Neural progenitor cell (in vitro differentiated cells): ENCODE results near the gene RGS3. TPM values are rescaled to one million over a fixed set of nuclear protein-coding genes. Genes with fewer than 3 reads are reported as not detected.
A peak's percentile ranks its signal among the peaks of the same experiment; 100 is the strongest.

Experiments
- DNase-seq: peaks from one replicate; pipeline ENCODE4 v3.0.0-alpha.2; 2016; ENCODE audit warnings: low spot score
- H2AFZ ChIP-seq: fragments of 200-600 bp; sonication (generic); replicated peaks from 2 replicates; pipeline ENCODE4 v1.6.1; 2016; ENCODE audit warnings: antibody characterized with exemption
- H3F3A ChIP-seq: fragments of 200-600 bp; sonication (generic); 2 replicates; pipeline ENCODE4 v1.6.1; 2016; ENCODE audit warnings: antibody characterized with exemption, low read depth
- H3K27ac ChIP-seq: fragments of 200-600 bp; sonication (generic); 2 replicates; pipeline ENCODE4 v1.5.1; 2016; ENCODE audit warnings: mild to moderate bottlenecking
- H3K27me3 ChIP-seq: fragments of 200-600 bp; sonication (generic); 2 replicates; pipeline ENCODE4 v1.6.1; 2016; ENCODE audit warnings: mild to moderate bottlenecking, moderate library complexity
- H3K36me3 ChIP-seq: fragments of 200-600 bp; sonication (generic); 2 replicates; pipeline ENCODE4 v1.5.1; 2016
- H3K4me1 ChIP-seq: fragments of 200-600 bp; sonication (generic); 2 replicates; pipeline ENCODE4 v1.6.1; 2016; ENCODE audit warnings: mixed run types
- H3K4me2 ChIP-seq: fragments of 200-600 bp; sonication (generic); 2 replicates; pipeline ENCODE4 v1.6.1; 2016
- H3K4me3 ChIP-seq: fragments of 200-600 bp; sonication (generic); 2 replicates; pipeline ENCODE4 v1.5.1; 2016
- H3K79me2 ChIP-seq: fragments of 200-600 bp; sonication (generic); 2 replicates; pipeline ENCODE4 v1.6.1; 2016; ENCODE audit warnings: low read depth
- H3K9ac ChIP-seq: fragments of 200-600 bp; sonication (generic); 2 replicates; pipeline ENCODE4 v1.6.1; 2016
- H3K9me3 ChIP-seq: fragments of 200-600 bp; sonication (generic); 2 replicates; pipeline ENCODE4 v1.5.1; 2016; ENCODE audit warnings: low read depth
- H4K20me1 ChIP-seq: fragments of 200-600 bp; sonication (generic); 2 replicates; pipeline ENCODE4 v1.6.1; 2016; ENCODE audit warnings: low read depth
- H3K27ac Mint-ChIP-seq: 3 replicates; pipeline ENCODE4 v1.8.0; 2021; ENCODE audit warnings: mixed read lengths
- H3K27me3 Mint-ChIP-seq: 2 replicates; pipeline ENCODE4 v1.8.0; 2022; ENCODE audit warnings: low read depth, mild to moderate bottlenecking, inconsistent platforms, moderate library complexity, mixed read lengths; ENCODE audit not compliant: insufficient read depth
- H3K36me3 Mint-ChIP-seq: 3 replicates; pipeline ENCODE4 v1.8.0; 2021; ENCODE audit warnings: mixed read lengths
- H3K4me1 Mint-ChIP-seq: 3 replicates; pipeline ENCODE4 v1.8.0; 2021; ENCODE audit warnings: mixed read lengths
- H3K4me3 Mint-ChIP-seq: 3 replicates; pipeline ENCODE4 v1.8.0; 2021; ENCODE audit warnings: mild to moderate bottlenecking, moderate library complexity, mixed read lengths
- H3K9me3 Mint-ChIP-seq: 3 replicates; pipeline ENCODE4 v1.8.0; 2020; ENCODE audit warnings: mixed read lengths
- EZH2 ChIP-seq: fragments of 200-600 bp; sonication (generic); IDR thresholded peaks from 2 replicates; pipeline ENCODE4 v1.6.1; 2017; ENCODE audit warnings: antibody characterized with exemption, mild to moderate bottlenecking, moderate library complexity
- EZH2phosphoT487 ChIP-seq: fragments of 200-600 bp; sonication (generic); IDR thresholded peaks from 2 replicates; pipeline ENCODE4 v1.6.1; 2017; ENCODE audit warnings: antibody characterized with exemption
- total RNA-seq: library from RNA; depleted of rRNA; stranded (reverse); fragments of >200 nt; gene quantifications from 2 replicates; pipeline ENCODE4 v1.2.3, GENCODE V29; 2015; ENCODE audit warnings: low replicate concordance
- TF ChIP-seq, protein P1 (sequence below): fragments of 200-600 bp; sonication (generic); IDR thresholded peaks from 2 replicates; pipeline ENCODE4 v1.5.1; 2017; ENCODE audit warnings: antibody characterized with exemption, mild to moderate bottlenecking

Gene RGS3
- total RNA-seq, 1 donor from 2014 or later: 30.3 TPM

GRCh38 chr9:113475992-113476391, 12.5 kb downstream of the RGS3 start:
- H4K20me1 ChIP-seq: no peaks in the 10 kb centered on the region
- H3K9ac ChIP-seq: no peak overlapping the region
- no peak overlapping the region for H3K27ac Mint-ChIP-seq
- no peaks in the 10 kb centered on the region for H3K27me3 ChIP-seq
- H3K36me3 Mint-ChIP-seq: peaks cover 3% of the 10 kb centered on the region
- no peaks in the 10 kb centered on the region for H3K9me3 ChIP-seq
- H3F3A ChIP-seq: no peaks in the 10 kb centered on the region
- H3K9me3 Mint-ChIP-seq: peaks cover 3% of the 10 kb centered on the region
- peaks cover 29% of the 10 kb centered on the region for H3K4me1 Mint-ChIP-seq
- no peak for DNase-seq
- no peak overlapping the region for H3K27ac ChIP-seq
- no peak overlapping the region for H2AFZ ChIP-seq
- peaks cover 34% of the 10 kb centered on the region for H3K4me1 ChIP-seq
- H3K79me2 ChIP-seq: no peaks in the 10 kb centered on the region
- peaks cover 8% of the 10 kb centered on the region for H3K27me3 Mint-ChIP-seq
- no peak overlapping the region for H3K4me3 Mint-ChIP-seq
- no peaks in the 10 kb centered on the region for H3K36me3 ChIP-seq
- no peak overlapping the region for H3K4me2 ChIP-seq
- H3K4me3 ChIP-seq: no peak overlapping the region
- TF ChIP-seq EZH2phosphoT487 (no peak), EZH2 (no peak)
- TF ChIP-seq, protein P1, sequence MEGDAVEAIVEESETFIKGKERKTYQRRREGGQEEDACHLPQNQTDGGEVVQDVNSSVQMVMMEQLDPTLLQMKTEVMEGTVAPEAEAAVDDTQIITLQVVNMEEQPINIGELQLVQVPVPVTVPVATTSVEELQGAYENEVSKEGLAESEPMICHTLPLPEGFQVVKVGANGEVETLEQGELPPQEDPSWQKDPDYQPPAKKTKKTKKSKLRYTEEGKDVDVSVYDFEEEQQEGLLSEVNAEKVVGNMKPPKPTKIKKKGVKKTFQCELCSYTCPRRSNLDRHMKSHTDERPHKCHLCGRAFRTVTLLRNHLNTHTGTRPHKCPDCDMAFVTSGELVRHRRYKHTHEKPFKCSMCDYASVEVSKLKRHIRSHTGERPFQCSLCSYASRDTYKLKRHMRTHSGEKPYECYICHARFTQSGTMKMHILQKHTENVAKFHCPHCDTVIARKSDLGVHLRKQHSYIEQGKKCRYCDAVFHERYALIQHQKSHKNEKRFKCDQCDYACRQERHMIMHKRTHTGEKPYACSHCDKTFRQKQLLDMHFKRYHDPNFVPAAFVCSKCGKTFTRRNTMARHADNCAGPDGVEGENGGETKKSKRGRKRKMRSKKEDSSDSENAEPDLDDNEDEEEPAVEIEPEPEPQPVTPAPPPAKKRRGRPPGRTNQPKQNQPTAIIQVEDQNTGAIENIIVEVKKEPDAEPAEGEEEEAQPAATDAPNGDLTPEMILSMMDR: no peak

DNA sequence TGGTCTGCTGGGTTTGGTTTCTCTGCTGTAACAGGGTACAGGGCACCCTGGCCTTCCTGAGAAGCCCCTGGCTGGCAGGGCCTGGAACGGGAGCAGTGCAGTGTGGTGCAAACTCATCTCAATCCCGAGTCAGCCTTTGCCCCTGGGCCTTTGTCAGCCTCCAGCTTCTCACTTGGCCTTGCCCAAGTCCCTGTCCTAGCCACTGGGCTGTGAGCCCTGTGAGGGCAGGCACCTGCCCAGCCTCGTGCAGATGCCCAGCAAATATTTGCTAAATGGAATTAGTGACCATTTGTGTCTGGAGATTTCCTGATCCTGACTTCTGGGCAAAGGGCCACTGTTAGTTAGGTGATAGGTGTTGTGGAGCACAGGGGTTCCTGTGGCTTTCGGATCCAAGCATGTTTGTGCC, 13.0 kb downstream of the RGS3 start:
- no peak overlapping the region for H3K27ac ChIP-seq
- peaks cover 8% of the 10 kb centered on the region for H3K27me3 Mint-ChIP-seq
- H3K36me3 Mint-ChIP-seq: peaks cover 3% of the 10 kb centered on the region
- no peak overlapping the region for H3K27ac Mint-ChIP-seq
- peaks cover 3% of the 10 kb centered on the region for H3K9me3 Mint-ChIP-seq
- H3K9me3 ChIP-seq: no peaks in the 10 kb centered on the region
- no peak for TF ChIP-seq EZH2
- TF ChIP-seq, protein P1: no peak
- no peak for TF ChIP-seq EZH2phosphoT487
- no peak overlapping the region for H2AFZ ChIP-seq
- no peaks in the 10 kb centered on the region for H4K20me1 ChIP-seq
- no peak overlapping the region for H3K9ac ChIP-seq
- H3K36me3 ChIP-seq: no peaks in the 10 kb centered on the region
- no peaks in the 10 kb centered on the region for H3K79me2 ChIP-seq
- no peaks in the 10 kb centered on the region for H3F3A ChIP-seq
- no peak overlapping the region for H3K4me2 ChIP-seq
- H3K4me3 ChIP-seq: no peak overlapping the region
- DNase-seq: no peak
- H3K4me1 Mint-ChIP-seq: peaks cover 25% of the 10 kb centered on the region
- peaks cover 29% of the 10 kb centered on the region for H3K4me1 ChIP-seq
- no peak overlapping the region for H3K4me3 Mint-ChIP-seq
- H3K27me3 ChIP-seq: no peaks in the 10 kb centered on the region

- Histone ChIP-seq H3K36me3 (no peaks in the 10 kb centered on the region), H2AFZ (no peak overlapping the region), H3K79me2 (no peaks in the 10 kb centered on the region), H3K4me3 (no peak overlapping the region), H3K27me3 (no peaks in the 10 kb centered on the region), H3F3A (no peaks in the 10 kb centered on the region), H3K4me1 (peaks cover 24% of the 10 kb centered on the region), H3K9ac (no peak overlapping the region), H3K9me3 (no peaks in the 10 kb centered on the region), H3K27ac (no peak overlapping the region), H3K4me2 (no peak overlapping the region), H4K20me1 (no peaks in the 10 kb centered on the region)
- Mint-ChIP-seq H3K27ac (peak overlapping the region; percentile 60), H3K4me3 (no peak overlapping the region), H3K9me3 (peaks cover 3% of the 10 kb centered on the region), H3K27me3 (peaks cover 8% of the 10 kb centered on the region), H3K4me1 (peaks cover 25% of the 10 kb centered on the region), H3K36me3 (peaks cover 2% of the 10 kb centered on the region)
- TF ChIP-seq, protein P1: no peak
- TF ChIP-seq EZH2phosphoT487: no peak
- TF ChIP-seq EZH2: no peak
- DNase-seq: no peak
These were observed 13.5 kb downstream of the RGS3 start for GRCh38 chr9:113477058-113477457.
